Measurements from ENCODE around the gene MEGF11. TPM values are rescaled to one million over a fixed set of nuclear protein-coding genes. Genes with fewer than 3 reads are reported as not detected.

Gene MEGF11
- total RNA-seq, 1 donor from 2014 or later: not detected

DNA sequence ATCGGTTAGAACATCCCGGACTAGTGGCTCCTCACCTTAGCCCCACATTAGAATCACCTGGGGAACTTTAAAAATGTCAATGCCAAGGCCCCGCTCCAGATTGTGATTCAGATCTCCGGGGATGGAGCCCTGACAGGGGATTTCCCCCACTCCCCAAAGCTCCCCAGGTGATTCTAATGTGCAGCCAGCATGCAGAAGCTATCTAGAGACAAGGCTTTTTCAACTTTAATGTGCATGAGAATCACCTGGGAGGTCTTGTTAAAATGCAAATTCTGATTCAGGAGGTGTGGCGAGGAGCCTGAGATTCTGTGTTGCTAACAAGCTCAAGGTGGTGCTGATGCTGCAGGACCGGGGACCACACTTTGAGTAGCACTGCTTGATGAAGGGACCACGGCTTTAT lies 227.6 kb downstream of the MEGF11 start:
- no peak overlapping the region for H3K4me3 Mint-ChIP-seq (ENCODE audit: unreplicated experiment)
- DNase-seq (ENCODE audit: low spot score): no peak
- no peaks in the 10 kb centered on the region for H3K9me3 Mint-ChIP-seq (ENCODE audit: low read depth)
- peaks cover 52% of the 10 kb centered on the region for H3K27me3 Mint-ChIP-seq (ENCODE audit: low read depth)
- no peaks in the 10 kb centered on the region for H3K4me1 Mint-ChIP-seq (ENCODE audit: low read depth)
- no peaks in the 10 kb centered on the region for H3K36me3 Mint-ChIP-seq (ENCODE audit: low read depth)
- TF ChIP-seq, protein P1, sequence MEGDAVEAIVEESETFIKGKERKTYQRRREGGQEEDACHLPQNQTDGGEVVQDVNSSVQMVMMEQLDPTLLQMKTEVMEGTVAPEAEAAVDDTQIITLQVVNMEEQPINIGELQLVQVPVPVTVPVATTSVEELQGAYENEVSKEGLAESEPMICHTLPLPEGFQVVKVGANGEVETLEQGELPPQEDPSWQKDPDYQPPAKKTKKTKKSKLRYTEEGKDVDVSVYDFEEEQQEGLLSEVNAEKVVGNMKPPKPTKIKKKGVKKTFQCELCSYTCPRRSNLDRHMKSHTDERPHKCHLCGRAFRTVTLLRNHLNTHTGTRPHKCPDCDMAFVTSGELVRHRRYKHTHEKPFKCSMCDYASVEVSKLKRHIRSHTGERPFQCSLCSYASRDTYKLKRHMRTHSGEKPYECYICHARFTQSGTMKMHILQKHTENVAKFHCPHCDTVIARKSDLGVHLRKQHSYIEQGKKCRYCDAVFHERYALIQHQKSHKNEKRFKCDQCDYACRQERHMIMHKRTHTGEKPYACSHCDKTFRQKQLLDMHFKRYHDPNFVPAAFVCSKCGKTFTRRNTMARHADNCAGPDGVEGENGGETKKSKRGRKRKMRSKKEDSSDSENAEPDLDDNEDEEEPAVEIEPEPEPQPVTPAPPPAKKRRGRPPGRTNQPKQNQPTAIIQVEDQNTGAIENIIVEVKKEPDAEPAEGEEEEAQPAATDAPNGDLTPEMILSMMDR (IDR thresholded peaks at IDR 0.05): no peak
- no peak overlapping the region for H3K27ac Mint-ChIP-seq (ENCODE audit: unreplicated experiment)

DNA sequence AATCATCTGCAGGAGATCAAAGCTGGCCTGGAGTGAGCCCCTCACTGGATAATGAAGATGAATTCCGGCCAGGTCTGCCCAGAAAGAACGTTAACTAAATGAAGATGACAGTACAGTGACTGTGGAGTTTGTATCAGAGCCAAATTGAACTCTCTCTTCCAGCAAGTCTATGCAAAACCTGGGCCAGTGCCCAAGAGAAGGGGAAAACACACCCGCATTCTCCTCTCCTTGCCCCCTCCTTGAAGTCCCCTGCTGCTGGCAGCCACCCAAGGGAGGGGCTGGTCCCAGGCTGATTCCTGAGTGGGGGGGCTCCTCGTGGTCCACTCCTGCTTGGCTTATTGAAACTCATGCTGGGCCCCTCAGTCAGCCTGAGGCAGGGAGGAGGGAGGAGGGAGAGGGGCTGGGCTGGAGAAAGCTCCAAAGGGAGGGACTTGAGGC lies 228.5 kb downstream of the MEGF11 start:
- Mint-ChIP-seq H3K4me3 (ENCODE audit: unreplicated experiment) (no peak overlapping the region), H3K36me3 (ENCODE audit: low read depth) (no peaks in the 10 kb centered on the region), H3K9me3 (ENCODE audit: low read depth) (no peaks in the 10 kb centered on the region), H3K27me3 (ENCODE audit: low read depth) (peaks cover 53% of the 10 kb centered on the region), H3K4me1 (ENCODE audit: low read depth) (no peaks in the 10 kb centered on the region), H3K27ac (ENCODE audit: unreplicated experiment) (no peak overlapping the region)
- TF ChIP-seq, protein P1 (IDR thresholded peaks at IDR 0.05): no peak
- no peak for DNase-seq (ENCODE audit: low spot score)

DNA sequence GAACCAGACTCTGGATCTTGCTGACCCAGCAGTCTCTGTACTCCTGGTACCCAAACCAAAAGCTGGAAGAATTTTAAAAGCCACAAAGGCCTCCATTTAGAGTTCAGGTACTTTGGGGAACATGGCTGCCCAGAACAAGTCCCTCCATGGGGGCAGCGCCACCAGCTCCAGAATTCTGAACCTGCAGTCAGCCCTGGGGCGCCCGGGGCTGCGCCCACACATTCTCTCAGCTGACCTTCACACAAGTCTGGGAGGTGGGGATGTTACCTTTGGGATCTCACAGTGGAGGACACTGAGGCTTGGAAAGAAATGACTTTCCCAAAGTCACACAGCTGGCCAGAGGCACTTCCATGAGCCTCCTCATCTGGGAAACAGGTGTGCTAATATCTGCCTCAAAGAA lies 229.4 kb downstream of the MEGF11 start:
- no peak overlapping the region for H3K27ac Mint-ChIP-seq (ENCODE audit: unreplicated experiment)
- no peaks in the 10 kb centered on the region for H3K4me1 Mint-ChIP-seq (ENCODE audit: low read depth)
- TF ChIP-seq, protein P1 (IDR thresholded peaks at IDR 0.05): no peak
- no peak for DNase-seq (ENCODE audit: low spot score)
- H3K27me3 Mint-ChIP-seq (ENCODE audit: low read depth): peaks cover 45% of the 10 kb centered on the region
- H3K36me3 Mint-ChIP-seq (ENCODE audit: low read depth): no peaks in the 10 kb centered on the region
- no peaks in the 10 kb centered on the region for H3K9me3 Mint-ChIP-seq (ENCODE audit: low read depth)
- no peak overlapping the region for H3K4me3 Mint-ChIP-seq (ENCODE audit: unreplicated experiment)

DNA sequence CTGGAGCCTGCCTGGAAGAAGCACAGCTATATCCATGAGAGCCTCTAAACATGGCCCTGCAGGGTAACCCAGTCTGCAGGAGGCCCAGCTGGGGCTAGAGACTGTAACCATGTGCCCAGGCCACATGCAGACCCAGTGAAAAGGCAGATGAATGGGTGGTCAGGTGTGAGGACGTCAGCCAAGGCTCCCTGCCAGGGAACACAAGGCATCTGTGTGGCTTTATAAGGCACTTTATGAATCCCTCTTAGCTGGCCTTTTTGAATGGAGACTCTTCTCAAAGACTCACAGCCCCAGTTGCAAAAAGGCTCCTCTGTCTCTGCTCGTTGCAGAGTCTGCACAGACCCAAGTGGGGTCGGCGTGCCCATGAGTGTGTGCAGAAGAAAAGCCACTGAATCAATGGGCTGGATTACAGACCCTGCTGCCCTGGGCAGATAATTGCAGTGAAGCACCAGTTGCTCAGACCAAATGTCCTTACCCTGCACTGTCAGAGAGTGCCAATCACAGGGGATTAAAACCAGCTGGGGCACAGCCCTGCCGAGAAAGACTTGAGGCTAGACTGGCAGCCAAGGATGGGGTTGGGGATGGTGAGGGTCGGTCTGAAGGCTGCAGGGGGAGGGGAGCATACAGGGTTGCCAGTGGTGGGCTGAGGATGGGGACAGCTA lies 230.1 kb downstream of the MEGF11 start:
- Mint-ChIP-seq H3K27ac (ENCODE audit: unreplicated experiment) (no peak overlapping the region), H3K27me3 (ENCODE audit: low read depth) (peaks cover 42% of the 10 kb centered on the region)
- no peak for DNase-seq (ENCODE audit: low spot score)

DNA sequence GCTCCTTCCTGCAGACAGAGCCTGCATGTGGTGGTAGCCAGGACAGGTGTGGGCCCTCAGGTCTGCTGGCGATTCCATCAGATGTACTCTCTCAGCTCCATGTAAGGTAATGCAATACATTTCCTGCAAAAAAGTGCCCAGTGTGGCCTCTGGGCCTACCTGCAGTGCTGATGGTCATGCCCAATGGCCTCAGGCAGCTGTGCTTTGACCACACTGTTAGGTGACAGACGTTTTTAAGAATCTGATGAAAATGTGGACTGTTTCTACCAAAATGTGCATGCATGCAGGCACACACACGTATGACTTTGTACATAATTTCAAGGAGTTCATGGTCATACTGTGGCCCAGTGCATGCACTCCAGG lies 231.4 kb downstream of the MEGF11 start:
- no peak overlapping the region for H3K27ac Mint-ChIP-seq (ENCODE audit: unreplicated experiment)
- no peak for DNase-seq (ENCODE audit: low spot score)
- TF ChIP-seq, protein P1 (IDR thresholded peaks at IDR 0.05): no peak

More for the DNA sequence above, 230.1 kb downstream of the MEGF11 start:
- Mint-ChIP-seq H3K4me3 (ENCODE audit: unreplicated experiment) (no peak overlapping the region), H3K4me1 (ENCODE audit: low read depth) (no peaks in the 10 kb centered on the region), H3K9me3 (ENCODE audit: low read depth) (no peaks in the 10 kb centered on the region), H3K36me3 (ENCODE audit: low read depth) (no peaks in the 10 kb centered on the region)
- TF ChIP-seq, protein P1 (IDR thresholded peaks at IDR 0.05): no peak

More for the DNA sequence above, 231.4 kb downstream of the MEGF11 start:
- peaks cover 47% of the 10 kb centered on the region for H3K27me3 Mint-ChIP-seq (ENCODE audit: low read depth)
- no peaks in the 10 kb centered on the region for H3K36me3 Mint-ChIP-seq (ENCODE audit: low read depth)
- no peaks in the 10 kb centered on the region for H3K9me3 Mint-ChIP-seq (ENCODE audit: low read depth)
- no peaks in the 10 kb centered on the region for H3K4me1 Mint-ChIP-seq (ENCODE audit: low read depth)
- no peak overlapping the region for H3K4me3 Mint-ChIP-seq (ENCODE audit: unreplicated experiment)
